HEK293 (cell line): ENCODE data around the gene VTA1.

Source experiments
- PRDM1 ChIP-seq: fragments of 450-650 bp; formaldehyde crosslinking; IDR thresholded peaks from 2 replicates; pipeline ENCODE4; 2016; ENCODE audit warnings: missing biosample characterization, missing genetic modification characterization
- SP2 ChIP-seq: fragments of 450-650 bp; formaldehyde crosslinking; IDR thresholded peaks from 2 replicates; pipeline ENCODE4 v1.5.1; 2016; ENCODE audit warnings: missing biosample characterization, missing genetic modification characterization
- ZNF174 ChIP-seq: fragments of 450-650 bp; formaldehyde crosslinking; IDR thresholded peaks from 2 replicates; pipeline ENCODE4 v1.5.0; 2017; ENCODE audit warnings: missing biosample characterization, mild to moderate bottlenecking, missing genetic modification characterization
- TF ChIP-seq, protein P1 (sequence below): fragments of 450-650 bp; formaldehyde crosslinking; IDR thresholded peaks from 2 replicates; pipeline ENCODE4 v1.5.1; 2016; ENCODE audit warnings: missing biosample characterization, missing genetic modification characterization

DNA sequence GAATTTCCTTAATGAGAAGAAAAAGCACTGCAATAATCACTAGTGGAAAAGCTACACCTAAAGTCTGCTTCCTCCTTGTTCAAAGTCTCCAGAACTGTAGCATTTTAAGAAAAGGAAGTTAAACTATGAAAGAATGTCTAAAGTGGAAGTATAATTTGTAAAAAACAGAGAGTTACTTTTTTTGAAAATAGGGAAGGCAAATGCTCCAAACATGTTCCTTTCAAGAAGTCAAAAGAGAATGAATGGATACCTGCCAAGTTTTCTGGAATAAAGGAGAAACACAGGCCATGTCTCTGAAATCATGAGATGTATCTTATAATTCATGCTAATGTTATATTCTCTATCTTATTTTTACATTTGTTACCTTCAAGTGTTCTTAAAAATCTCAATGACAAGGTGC, 94.0 kb downstream of the VTA1 start:
- TF ChIP-seq SP2 (tag by site-specific recombination) = no peak
- TF ChIP-seq, protein P1, sequence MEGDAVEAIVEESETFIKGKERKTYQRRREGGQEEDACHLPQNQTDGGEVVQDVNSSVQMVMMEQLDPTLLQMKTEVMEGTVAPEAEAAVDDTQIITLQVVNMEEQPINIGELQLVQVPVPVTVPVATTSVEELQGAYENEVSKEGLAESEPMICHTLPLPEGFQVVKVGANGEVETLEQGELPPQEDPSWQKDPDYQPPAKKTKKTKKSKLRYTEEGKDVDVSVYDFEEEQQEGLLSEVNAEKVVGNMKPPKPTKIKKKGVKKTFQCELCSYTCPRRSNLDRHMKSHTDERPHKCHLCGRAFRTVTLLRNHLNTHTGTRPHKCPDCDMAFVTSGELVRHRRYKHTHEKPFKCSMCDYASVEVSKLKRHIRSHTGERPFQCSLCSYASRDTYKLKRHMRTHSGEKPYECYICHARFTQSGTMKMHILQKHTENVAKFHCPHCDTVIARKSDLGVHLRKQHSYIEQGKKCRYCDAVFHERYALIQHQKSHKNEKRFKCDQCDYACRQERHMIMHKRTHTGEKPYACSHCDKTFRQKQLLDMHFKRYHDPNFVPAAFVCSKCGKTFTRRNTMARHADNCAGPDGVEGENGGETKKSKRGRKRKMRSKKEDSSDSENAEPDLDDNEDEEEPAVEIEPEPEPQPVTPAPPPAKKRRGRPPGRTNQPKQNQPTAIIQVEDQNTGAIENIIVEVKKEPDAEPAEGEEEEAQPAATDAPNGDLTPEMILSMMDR (tag by site-specific recombination) = no peak
- TF ChIP-seq PRDM1 = no peak
- TF ChIP-seq ZNF174 (tag by site-specific recombination) = no peak
